ENCODE data around the gene HSPG2.

HSPG2 gene

DNA sequence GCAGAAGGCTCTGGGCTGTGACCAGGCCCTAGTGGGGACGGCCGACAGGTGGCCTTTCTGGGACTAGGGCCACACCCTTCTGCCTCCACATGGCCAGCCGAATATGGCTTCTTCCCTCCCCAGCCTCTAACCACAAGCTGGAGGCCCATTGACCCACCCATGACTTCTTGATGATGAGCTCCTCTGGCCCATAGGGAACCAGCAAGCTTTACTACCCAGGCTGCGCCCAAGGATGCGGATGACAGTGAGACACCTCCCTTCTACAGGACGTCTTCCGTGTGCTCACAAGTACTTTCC, 84.0 kb downstream of the HSPG2 start:
- DNase-seq (ENCODE audit: low read depth, low spot score), result no peak
- H3K27ac ChIP-seq, result no peak overlapping the region

GRCh38 chr1:21852282-21853130, 84.6 kb downstream of the HSPG2 start:
- H3K27ac ChIP-seq, result no peak overlapping the region
- DNase-seq (ENCODE audit: low read depth, low spot score), result no peak

DNA sequence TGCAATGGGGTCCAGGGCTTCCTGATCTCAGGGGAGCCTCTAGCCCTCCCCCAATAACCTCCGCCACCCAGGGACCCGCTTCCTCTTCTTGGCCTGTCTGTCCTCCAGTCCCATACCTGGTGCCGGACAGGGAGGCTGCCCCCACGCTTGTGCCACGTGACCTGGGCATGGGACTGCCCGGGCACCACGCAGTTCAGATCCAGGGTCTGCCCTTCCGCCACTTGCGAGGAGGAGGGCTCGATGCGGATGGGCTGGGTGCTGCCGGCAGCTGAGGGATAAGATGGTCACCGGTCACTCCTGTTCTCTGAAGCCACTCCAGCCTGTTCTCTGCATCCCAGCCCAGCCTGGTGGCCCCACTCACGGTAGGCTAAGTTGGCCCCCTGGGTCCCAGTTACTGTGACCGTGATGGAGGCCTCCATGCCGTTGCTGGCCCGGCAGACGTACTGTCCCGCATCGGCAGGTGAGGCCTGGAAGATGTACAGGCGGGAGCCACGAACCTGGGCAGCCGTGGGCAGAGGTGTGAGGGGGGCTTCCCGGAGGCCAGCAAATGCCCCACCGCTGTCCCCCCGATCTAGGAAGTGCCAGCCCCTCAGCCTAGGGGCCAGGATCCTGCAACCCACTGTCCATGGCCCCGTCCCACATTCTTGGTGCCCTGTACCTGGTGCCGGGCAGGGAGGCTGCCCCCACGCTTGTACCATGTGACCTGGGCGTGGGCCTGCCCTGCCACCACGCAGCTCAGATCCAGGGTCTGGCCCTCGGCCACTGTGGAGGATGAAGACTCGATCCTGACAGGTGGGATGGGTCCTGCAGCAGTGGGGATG, 85.5 kb downstream of the HSPG2 start:
- no peak overlapping the region for H3K27ac ChIP-seq
- DNase-seq (ENCODE audit: low read depth, low spot score), result no peak

DNA sequence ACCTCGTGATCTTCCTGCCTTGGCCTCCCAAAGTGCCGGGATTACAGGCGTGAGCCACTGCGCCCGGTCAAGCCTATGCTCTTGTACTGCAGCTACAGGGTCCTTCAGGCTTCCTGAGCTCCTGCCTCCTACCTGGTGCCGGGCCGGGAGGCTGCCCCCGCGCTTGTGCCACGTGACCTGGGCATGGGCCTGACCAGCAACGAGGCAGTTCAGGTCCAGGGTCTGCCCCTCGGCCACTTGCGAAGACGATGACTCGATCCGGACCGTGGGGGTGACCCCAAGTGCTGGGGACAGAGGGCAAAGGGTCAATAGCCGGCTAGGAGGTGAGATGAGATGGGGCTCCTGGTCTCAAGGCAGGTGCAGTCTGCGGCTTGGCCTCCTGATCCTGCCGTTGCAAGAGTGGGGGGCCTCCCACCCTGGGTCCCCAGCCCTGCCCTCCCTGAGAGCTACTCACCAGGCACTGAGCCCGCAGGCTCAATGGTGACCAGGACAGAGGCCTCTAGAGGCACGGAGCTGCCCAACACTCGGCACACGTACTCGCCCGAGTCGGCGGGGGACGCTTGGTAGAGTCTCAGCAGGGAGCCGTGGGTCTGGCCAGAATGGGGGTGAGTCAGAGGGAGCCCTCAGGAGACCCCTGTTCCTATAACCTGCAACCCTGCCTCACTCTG, 87.1 kb downstream of the HSPG2 start:
- DNase-seq (ENCODE audit: low read depth, low spot score), result no peak
- no peak overlapping the region for H3K27ac ChIP-seq

DNA sequence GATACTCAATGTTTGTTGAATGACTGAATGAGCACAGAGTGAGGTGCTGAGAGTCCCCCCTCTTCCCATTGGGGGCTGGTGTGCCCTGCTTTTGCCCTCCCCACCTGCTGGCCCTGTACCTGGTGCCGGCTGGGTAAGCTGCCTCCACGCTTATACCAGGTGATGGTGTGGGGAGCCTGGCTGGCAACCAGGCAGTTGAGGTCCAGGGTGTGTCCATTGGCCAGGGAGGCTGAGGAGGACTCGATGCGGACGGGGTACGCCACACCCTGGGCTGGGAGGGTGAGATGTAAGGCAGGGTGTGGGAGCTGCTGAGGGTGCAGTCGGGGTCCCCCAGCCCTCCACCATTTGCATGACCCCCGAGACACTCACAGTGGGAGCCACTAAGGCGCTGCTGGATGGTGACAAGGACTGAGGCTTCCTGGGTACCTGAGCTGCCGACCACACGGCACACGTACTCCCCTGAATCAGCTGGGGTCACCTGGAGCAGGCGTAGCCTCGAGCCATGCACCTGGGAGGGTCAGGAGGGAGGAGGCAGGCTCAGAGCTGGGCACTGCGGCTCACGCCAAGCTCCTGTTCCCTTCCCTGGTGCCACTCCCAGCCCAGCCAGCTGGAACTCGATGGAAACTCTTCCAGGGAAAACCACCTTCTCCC, 88.5 kb downstream of the HSPG2 start:
- no peak overlapping the region for H3K27ac ChIP-seq
- no peak for DNase-seq (ENCODE audit: low read depth, low spot score)

DNA sequence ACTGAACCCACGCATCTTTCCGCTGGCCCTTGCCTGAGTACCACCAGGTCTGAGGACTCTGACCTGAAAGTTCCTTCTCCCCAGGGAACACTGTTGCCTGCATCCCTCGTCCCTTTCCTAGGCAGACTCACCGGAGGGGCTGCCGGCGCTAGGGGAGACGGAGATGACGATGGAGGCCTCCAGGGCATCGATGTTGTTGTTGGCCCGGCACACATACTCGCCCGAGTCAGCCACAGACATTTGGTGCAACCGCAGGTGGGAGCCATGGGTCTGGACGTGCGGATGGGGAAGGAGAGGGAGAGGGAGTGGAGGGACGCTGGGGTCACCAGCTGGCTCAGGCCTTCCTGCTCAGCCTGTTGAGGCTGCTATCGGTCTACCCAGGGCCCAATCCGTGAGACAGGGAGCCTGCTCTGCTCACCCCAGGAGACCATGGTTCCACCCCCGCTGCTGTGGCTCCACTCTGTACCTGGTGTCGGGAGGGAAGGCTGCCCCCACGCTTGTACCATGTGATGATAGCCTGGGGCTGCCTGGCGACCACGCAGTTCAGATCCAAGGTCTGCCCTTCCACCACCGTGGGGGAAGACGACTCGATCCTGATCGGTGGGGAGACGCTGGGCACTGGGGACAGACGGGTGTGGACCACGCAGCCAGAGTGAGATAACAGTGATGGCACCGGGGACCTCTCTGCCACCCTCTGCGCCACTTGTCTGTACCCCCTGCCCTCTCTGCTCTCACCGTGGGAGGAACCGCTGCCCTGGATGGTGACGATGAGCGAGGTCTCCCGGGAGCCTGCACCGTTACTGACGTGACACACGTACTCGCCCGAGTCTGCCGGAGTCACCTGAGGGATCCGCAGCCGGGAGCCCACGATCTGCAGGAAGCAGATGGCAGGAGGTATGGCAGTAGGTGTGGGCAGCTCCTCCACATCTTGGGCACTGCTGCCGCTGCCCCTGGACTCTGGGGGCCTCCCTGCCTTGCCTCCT, 89.6 kb downstream of the HSPG2 start:
- DNase-seq (ENCODE audit: low read depth, low spot score), result no peak
- no peak overlapping the region for H3K27ac ChIP-seq

GRCh38 chr1:21845646-21846641, 91.2 kb downstream of the HSPG2 start:
- H3K27ac ChIP-seq, result no peak overlapping the region
- DNase-seq (ENCODE audit: low read depth, low spot score), result no peak

- no peak overlapping the region for H3K27ac ChIP-seq
- no peak for DNase-seq (ENCODE audit: low read depth, low spot score)
These were observed 93.1 kb downstream of the HSPG2 start for GRCh38 chr1:21843996-21844395.

DNA sequence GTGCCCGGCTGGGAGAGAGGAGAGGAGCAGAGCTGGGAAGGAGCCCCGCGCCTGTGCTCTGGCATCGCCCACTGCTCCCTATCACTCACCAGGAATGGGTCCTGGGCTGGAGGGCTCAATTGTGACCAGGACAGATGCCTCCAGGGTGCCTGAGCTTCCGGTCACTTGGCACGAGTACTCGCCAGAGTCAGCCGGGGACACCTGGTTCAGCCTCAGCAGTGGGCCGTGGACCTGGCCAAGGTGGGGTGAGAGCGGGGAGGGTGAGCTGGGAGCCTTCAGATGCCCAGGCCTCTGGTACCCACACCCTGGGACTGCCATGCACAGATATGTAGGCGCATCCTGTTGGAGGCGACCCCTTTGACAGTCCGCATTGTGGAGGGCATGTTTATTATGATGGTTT, 93.9 kb downstream of the HSPG2 start:
- no peak for DNase-seq (ENCODE audit: low read depth, low spot score)
- no peak overlapping the region for H3K27ac ChIP-seq

DNA sequence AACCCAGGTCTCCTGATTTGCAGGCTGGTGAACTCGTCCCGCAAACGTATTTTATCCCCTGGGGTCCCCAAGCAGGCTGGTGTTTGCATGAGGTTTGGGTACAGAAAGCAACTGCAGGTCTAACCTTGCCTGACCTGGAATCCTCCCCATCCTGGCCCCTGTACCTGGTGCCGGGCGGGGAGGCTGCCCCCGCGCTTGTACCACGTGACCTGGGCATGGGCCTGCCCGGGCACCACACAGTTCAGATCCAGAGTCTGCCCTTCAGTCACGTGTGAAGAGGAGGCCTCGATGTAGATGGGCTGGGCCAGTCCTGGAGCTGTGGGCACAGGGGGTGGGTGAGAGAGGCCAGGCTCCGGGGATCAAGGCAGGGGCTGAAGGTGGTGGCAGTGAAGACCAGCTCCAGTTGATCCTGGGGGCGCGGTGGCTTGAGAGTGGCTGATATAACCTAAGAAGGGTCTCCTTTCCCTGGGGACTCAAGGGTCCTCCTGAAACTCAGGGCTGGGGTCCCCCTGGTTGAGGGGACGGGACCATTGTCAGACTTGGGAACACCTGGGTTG, 94.4 kb downstream of the HSPG2 start:
- H3K27ac ChIP-seq, result no peak overlapping the region
- no peak for DNase-seq (ENCODE audit: low read depth, low spot score)

- no peak overlapping the region for H3K27ac ChIP-seq
- no peak for DNase-seq (ENCODE audit: low read depth, low spot score)
These were observed 95.2 kb downstream of the HSPG2 start for GRCh38 chr1:21841852-21842466.

- no peak for DNase-seq (ENCODE audit: low read depth, low spot score)
These were observed 96.1 kb downstream of the HSPG2 start for GRCh38 chr1:21840981-21841380.

GRCh38 chr1:21839337-21840037, 97.6 kb downstream of the HSPG2 start:
- DNase-seq (ENCODE audit: low read depth, low spot score), result no peak
- H3K27ac ChIP-seq, result no peak overlapping the region

More at GRCh38 chr1:21840981-21841380, 96.1 kb downstream of the HSPG2 start:
- H3K27ac ChIP-seq, result no peak overlapping the region

- no peak overlapping the region for H3K27ac ChIP-seq
- no peak for DNase-seq (ENCODE audit: low read depth, low spot score)
These were observed 98.6 kb downstream of the HSPG2 start for GRCh38 chr1:21838359-21839157.

DNA sequence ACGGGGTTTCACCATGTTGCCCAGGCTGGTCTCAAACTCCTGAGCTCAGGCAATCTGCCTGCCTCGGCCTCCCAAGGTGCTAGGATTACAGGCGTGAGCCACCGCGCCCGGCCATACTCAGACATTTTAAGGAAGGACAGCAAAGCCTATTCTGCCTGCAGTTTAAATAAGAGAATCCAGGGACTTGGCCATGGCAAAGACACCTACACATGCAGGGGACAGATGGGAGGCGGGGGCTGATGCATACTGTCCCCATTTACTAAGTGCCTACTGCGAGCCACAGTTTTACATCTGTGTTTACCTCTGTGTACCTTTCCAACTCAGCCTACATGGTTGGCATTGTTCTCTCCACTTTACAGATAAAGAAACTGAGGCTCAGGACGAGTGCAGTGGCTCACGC, 99.6 kb downstream of the HSPG2 start:
- no peak overlapping the region for H3K27ac ChIP-seq
- no peak for DNase-seq (ENCODE audit: low read depth, low spot score)

- H3K27ac ChIP-seq, result no peak overlapping the region
- no peak for DNase-seq (ENCODE audit: low read depth, low spot score)
These were observed 100.4 kb downstream of the HSPG2 start for GRCh38 chr1:21836729-21837128.

Data from epithelial cell of prostate (primary cell).